Thoracic aorta (tissue), 2 donors: Measurements from ENCODE around the gene ATP6V1F. TPM values are rescaled to one million over a fixed set of nuclear protein-coding genes. Genes with fewer than 3 reads are reported as not detected.

ENCODE experiments used
- ATAC-seq: fragments of 150-250 bp; one replicate; pipeline ENCODE4 v1.8.0; 2017; ENCODE audit warnings: low read depth; ENCODE audit not compliant: insufficient number of reproducible peaks, low FRiP score
- DNase-seq: peaks from one replicate; pipeline ENCODE4 v3.0.0-alpha.2; 2020; ENCODE audit warnings: low spot score
- H3K27ac ChIP-seq, 2 donors: fragments of 200-600 bp; sonication (generic); 1 replicate in 1 of 2; 2 replicates in 1 of 2; pipeline ENCODE4 v1.5.1; 2016; ENCODE audit warnings: mild to moderate bottlenecking in 2 of 2, moderate library complexity in 2 of 2
- H3K27me3 ChIP-seq: fragments of 200-600 bp; sonication (generic); replicated peaks from 2 replicates; pipeline ENCODE4 v1.6.0; 2016; ENCODE audit warnings: mild to moderate bottlenecking; ENCODE audit not compliant: insufficient read depth
- H3K36me3 ChIP-seq: fragments of 200-600 bp; sonication (generic); one replicate; pipeline ENCODE4 v1.5.1; 2016
- H3K4me1 ChIP-seq, 2 donors: fragments of 200-600 bp; sonication (generic); 1 replicate in 1 of 2; 2 replicates in 1 of 2; pipeline versions ENCODE4 v1.5.1 to v1.6.0; 2016; ENCODE audit warnings: low read depth in 2 of 2, mild to moderate bottlenecking in 1 of 2; ENCODE audit not compliant: control insufficient read depth in 1 of 2
- H3K4me3 ChIP-seq: fragments of 200-600 bp; sonication (generic); 2 replicates; pipeline ENCODE4 v1.5.1; 2016; ENCODE audit warnings: mild to moderate bottlenecking
- H3K9me3 ChIP-seq: fragments of 200-600 bp; sonication (generic); 2 replicates; pipeline ENCODE4 v1.5.1; 2016
- total RNA-seq, 2 donors: library from RNA; depleted of rRNA; stranded (reverse); fragments of >200 nt; gene quantifications; one replicate each; pipeline versions ENCODE4 v1.1.0 to v1.2.3, GENCODE V29; 2016
- TF ChIP-seq, protein P1 (sequence below): fragments of 200-600 bp; sonication (generic); IDR thresholded peaks from one replicate; pipeline ENCODE4 v1.5.1; 2019; ENCODE audit warnings: antibody characterized with exemption

The ATP6V1F gene
- total RNA-seq, 2 donors from 2014 or later: 73.6 to 96.0 TPM

DNA sequence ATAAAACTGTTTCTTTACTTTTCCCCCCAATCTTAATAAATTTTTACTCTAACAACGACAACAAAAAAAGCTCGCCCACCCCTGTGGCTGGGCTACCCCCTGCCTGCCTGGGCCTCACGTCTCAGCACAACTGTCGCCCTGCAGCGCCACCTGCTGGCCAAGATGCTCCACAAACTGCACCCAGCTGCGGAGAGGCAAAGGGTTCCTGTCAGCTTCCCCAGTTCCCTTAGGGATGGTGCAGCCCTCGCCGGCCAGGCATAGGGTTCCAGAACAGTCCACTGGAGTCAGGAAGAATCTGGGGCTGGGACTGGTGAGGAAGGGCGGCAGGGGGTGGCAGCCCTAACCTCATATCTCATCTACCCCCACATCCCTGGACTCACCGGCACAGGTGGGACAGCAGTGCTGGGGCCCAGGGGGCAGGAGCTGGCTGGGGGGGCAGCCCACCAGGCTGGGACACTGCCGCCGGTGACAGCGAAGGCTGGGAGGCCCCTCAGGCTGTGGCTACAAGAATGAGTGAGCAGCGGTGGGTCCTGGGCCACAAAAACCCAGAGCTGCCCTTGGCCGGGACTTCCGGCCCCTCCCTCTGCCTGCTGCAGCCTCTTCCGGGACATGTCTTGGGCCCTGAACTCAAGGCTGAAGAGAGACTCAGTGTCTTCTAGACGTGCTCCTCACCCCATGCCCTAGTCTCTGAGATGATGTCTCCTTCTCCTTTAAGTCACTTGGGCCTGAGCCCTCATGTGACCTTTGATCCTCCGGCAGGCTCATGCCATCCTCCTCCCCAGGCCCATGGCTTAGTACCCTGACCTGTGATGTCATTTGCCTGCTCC is 21.2 kb downstream of the ATP6V1F start:
- Histone ChIP-seq H3K27me3 (no peaks in the 10 kb centered on the region), H3K36me3 (no peaks in the 10 kb centered on the region), H3K4me1 (no peaks in the 10 kb centered on the region), H3K27ac (no peak overlapping the region), H3K4me3 (no peak overlapping the region), H3K9me3 (no peaks in the 10 kb centered on the region)
- TF ChIP-seq, protein P1, sequence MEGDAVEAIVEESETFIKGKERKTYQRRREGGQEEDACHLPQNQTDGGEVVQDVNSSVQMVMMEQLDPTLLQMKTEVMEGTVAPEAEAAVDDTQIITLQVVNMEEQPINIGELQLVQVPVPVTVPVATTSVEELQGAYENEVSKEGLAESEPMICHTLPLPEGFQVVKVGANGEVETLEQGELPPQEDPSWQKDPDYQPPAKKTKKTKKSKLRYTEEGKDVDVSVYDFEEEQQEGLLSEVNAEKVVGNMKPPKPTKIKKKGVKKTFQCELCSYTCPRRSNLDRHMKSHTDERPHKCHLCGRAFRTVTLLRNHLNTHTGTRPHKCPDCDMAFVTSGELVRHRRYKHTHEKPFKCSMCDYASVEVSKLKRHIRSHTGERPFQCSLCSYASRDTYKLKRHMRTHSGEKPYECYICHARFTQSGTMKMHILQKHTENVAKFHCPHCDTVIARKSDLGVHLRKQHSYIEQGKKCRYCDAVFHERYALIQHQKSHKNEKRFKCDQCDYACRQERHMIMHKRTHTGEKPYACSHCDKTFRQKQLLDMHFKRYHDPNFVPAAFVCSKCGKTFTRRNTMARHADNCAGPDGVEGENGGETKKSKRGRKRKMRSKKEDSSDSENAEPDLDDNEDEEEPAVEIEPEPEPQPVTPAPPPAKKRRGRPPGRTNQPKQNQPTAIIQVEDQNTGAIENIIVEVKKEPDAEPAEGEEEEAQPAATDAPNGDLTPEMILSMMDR: peak; percentile 92
- ATAC-seq (no peak), DNase-seq (no peak)

DNA sequence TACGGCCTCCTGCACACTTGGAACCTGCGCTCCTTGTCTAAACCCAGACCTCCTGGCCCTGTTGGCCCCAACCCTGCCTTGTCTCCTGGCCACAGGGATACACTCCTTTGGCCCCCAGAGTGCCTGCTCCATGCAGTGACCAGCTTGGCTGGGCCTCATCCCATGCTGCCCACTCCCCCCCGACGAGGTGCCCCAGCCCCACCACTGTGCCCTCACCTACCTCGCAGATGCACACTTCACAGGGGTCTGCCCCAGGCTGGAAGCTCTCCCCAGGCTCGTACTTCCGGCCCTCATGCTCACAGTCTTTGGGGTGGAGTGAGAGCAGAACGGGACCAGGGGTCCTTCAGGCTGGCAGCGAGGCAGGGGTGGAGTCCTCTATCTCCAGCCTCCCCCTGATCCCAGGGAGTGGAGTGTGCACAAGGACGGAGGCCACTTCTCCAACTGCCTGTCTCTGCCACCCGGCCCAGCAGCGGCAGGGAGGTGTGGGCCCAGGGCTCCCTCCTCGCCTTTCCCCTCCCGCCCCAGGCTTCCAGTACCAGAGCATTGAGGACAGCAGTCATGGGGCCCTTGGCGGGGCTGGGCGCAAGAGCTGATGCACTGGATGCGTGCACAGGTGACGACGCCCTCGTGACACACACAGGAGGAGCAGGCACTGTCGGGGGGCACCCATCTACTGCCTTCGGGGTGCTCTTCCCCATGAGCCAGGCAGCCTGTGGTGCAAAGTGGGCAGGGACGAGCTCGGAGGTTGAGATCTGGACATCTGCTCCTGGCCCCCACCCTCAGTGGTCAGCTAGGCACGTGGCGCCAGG is 22.1 kb downstream of the ATP6V1F start:
- no peaks in the 10 kb centered on the region for H3K4me1 ChIP-seq
- no peak overlapping the region for H3K27ac ChIP-seq
- ATAC-seq (no peak), DNase-seq (no peak)
- H3K27me3 ChIP-seq: no peaks in the 10 kb centered on the region
- no peak overlapping the region for H3K4me3 ChIP-seq
- no peaks in the 10 kb centered on the region for H3K9me3 ChIP-seq
- H3K36me3 ChIP-seq: no peaks in the 10 kb centered on the region
- TF ChIP-seq, protein P1: no peak

DNA sequence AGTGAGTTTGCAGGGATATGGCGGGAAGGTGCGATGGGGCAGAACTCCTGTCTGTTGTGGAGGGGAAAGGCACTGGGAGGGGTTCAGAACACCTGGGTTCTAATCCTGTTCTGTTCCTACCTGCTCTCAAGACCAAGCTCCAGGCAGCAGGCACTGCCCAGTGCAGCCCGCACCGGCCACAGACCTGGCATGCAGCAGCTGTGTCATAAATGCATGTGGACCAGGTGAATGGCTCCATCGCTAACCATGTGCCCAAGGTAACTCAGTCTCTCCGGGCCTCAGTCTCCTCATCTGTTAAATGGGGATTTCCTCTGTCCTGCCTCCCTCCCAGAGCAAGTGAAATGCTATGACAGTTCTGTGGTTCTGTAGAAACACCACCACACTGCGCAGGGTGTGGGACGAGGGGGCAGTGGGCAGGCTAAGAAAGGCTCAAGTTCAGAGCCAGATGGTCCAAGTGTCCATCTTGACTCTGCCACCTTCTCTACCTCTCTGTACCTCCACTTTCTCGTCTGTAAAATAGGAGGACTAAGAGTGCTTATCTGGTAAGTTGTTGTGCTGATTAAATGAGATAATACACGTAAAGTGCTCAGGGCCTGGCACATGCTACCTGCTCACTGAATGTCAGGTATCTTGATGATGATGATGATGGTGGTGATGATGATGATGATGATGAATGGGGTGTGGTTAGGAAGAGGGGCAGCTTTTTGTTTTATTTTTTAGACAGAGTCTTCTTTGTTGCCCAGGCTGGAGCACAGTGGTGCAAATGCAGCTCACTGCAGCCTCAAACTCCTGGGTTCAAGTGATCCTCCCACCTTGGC is 22.9 kb downstream of the ATP6V1F start:
- DNase-seq (no peak), ATAC-seq (no peak)
- no peaks in the 10 kb centered on the region for H3K36me3 ChIP-seq
- TF ChIP-seq, protein P1: no peak
- H3K9me3 ChIP-seq: no peaks in the 10 kb centered on the region
- H3K4me1 ChIP-seq: no peaks in the 10 kb centered on the region
- H3K27me3 ChIP-seq: no peaks in the 10 kb centered on the region
- no peak overlapping the region for H3K4me3 ChIP-seq
- H3K27ac ChIP-seq: no peak overlapping the region

DNA sequence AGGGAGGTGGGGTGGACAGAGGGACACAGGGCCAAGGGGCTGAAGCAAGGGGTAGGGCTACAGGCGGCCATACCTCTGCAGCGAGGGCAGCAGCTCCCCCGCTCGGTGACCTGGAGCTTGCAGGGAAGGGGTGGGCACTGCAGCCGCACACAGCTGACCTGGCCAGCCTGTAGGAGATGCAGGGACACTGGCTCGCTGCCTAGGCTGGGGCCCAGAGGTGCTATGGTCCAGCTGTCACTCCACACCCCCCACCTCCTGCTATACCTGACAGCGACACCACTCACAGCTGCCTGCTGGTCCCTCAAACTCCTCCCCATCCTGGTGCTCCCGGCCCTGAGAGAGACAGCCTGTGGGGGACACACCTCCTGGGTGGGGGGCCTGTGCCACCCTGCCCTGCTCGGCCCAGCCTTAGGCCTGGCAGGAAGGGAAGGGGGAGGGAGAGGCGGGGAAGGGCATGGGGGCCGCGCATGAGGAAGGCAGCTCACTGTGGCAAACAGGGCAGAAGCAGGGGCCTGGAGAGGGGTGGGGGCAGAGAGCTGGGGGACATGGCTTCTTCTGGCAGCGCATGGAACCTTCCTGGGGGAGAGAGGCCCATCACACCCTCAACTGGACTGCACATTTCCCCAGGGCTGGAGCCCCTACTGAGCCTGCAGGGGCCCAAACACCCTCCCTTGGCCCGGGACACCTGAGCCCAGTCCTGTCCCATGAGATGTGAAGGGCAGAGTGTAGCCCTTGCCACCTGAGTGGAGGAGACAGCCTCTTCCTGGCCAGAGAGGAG is 23.9 kb downstream of the ATP6V1F start:
- H3K9me3 ChIP-seq: no peaks in the 10 kb centered on the region
- H3K4me1 ChIP-seq: no peaks in the 10 kb centered on the region
- H3K4me3 ChIP-seq: no peak overlapping the region
- H3K27me3 ChIP-seq: no peaks in the 10 kb centered on the region
- H3K27ac ChIP-seq: no peak overlapping the region
- ATAC-seq (no peak), DNase-seq (no peak)
- TF ChIP-seq, protein P1: no peak
- H3K36me3 ChIP-seq: no peaks in the 10 kb centered on the region
